Parathyroid adenoma (tissue), 2 donors: ENCODE measurements around the gene H6PD.

Experiments
- H2AFZ ChIP-seq: fragments of 300-600 bp; sonication (generic); one replicate; pipeline ENCODE4 v1.7.0; 2017; ENCODE audit warnings: antibody characterized with exemption, mild to moderate bottlenecking
- H3K27ac ChIP-seq: fragments of 300-600 bp; sonication (generic); one replicate; pipeline ENCODE4 v1.7.0; 2017
- H3K27me3 ChIP-seq: fragments of 300-600 bp; sonication (generic); one replicate; pipeline ENCODE4 v1.7.0; 2017; ENCODE audit warnings: low read length; ENCODE audit not compliant: control insufficient read depth, insufficient read depth
- H3K36me3 ChIP-seq: fragments of 300-600 bp; sonication (generic); one replicate; pipeline ENCODE4 v1.7.0; 2017; ENCODE audit warnings: low read length; ENCODE audit not compliant: control insufficient read depth, insufficient read depth
- H3K4me1 ChIP-seq: fragments of 300-600 bp; sonication (generic); one replicate; pipeline ENCODE4 v1.7.0; 2017; ENCODE audit warnings: control low read depth
- H3K4me2 ChIP-seq: fragments of 300-600 bp; sonication (generic); one replicate; pipeline ENCODE4 v1.7.0; 2017; ENCODE audit warnings: low read length
- H3K4me3 ChIP-seq: fragments of 300-600 bp; sonication (generic); one replicate; pipeline ENCODE4 v1.7.0; 2017; ENCODE audit warnings: low read depth, low read length
- H3K79me2 ChIP-seq: fragments of 300-600 bp; sonication (generic); one replicate; pipeline ENCODE4 v1.7.0; 2017; ENCODE audit warnings: control low read depth
- H3K9ac ChIP-seq: fragments of 300-600 bp; sonication (generic); one replicate; pipeline ENCODE4 v1.7.0; 2017; ENCODE audit warnings: mild to moderate bottlenecking
- H3K9me3 ChIP-seq: fragments of 300-600 bp; sonication (generic); one replicate; pipeline ENCODE4 v1.7.0; 2017; ENCODE audit warnings: low read length; ENCODE audit not compliant: control insufficient read depth
- TF ChIP-seq, protein P1 (sequence below): fragments of 300-600 bp; sonication (generic); IDR thresholded peaks from one replicate; pipeline ENCODE4 v1.7.0; 2017; ENCODE audit warnings: antibody characterized with exemption, mild to moderate bottlenecking
- donor health status: primary hyperparathyroidism.

Gene H6PD

DNA sequence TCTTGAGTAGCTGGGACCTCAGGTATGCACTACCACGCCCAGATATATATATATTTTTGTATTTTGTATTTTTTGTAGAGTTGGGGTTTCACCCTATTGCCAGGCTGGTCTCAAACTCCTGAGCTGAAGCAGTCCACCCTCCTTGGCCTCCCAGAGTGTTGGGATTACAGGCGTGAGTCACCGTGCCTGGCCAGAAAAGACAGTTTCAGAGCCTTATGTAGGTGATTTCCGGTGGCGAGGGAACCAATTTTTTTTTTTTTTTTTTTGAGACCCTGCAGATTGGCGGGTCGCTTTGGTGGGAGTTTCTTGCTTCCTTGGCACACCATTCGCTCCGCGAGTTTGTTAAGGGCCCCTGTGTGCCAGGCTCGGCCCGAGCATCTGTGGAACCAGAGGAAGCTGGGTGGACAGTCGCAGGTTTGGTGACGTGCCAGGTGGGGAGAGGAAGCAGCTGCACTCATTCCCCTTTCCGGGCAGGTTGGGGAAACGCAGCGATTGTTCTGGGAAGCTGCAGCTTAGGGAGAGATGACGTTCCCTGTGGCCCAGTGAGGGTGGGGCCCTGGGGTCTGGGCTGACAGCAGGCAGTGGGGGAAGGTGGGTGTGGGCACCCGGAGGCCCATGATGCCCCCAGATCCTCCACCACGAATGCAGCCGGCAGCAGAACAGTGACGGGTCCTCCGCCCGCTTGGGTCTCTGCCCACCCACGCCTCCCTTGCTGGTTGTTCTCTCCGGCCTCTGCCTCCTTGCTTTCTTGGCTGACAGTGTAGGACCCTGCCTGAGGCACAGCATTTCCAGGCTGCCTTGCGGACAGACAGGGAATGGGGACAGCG is 83.2 kb downstream of the H6PD start:
- Histone ChIP-seq H2AFZ (no peak overlapping the region), H3K9me3 (no peaks in the 10 kb centered on the region), H3K9ac (no peak overlapping the region), H3K4me1 (peaks cover 18% of the 10 kb centered on the region), H3K4me2 (no peak overlapping the region), H3K36me3 (no peaks in the 10 kb centered on the region), H3K4me3 (no peak overlapping the region), H3K27ac (no peak overlapping the region), H3K27me3 (no peaks in the 10 kb centered on the region), H3K79me2 (peaks cover 4% of the 10 kb centered on the region)
- TF ChIP-seq, protein P1, sequence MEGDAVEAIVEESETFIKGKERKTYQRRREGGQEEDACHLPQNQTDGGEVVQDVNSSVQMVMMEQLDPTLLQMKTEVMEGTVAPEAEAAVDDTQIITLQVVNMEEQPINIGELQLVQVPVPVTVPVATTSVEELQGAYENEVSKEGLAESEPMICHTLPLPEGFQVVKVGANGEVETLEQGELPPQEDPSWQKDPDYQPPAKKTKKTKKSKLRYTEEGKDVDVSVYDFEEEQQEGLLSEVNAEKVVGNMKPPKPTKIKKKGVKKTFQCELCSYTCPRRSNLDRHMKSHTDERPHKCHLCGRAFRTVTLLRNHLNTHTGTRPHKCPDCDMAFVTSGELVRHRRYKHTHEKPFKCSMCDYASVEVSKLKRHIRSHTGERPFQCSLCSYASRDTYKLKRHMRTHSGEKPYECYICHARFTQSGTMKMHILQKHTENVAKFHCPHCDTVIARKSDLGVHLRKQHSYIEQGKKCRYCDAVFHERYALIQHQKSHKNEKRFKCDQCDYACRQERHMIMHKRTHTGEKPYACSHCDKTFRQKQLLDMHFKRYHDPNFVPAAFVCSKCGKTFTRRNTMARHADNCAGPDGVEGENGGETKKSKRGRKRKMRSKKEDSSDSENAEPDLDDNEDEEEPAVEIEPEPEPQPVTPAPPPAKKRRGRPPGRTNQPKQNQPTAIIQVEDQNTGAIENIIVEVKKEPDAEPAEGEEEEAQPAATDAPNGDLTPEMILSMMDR, result no peak

DNA sequence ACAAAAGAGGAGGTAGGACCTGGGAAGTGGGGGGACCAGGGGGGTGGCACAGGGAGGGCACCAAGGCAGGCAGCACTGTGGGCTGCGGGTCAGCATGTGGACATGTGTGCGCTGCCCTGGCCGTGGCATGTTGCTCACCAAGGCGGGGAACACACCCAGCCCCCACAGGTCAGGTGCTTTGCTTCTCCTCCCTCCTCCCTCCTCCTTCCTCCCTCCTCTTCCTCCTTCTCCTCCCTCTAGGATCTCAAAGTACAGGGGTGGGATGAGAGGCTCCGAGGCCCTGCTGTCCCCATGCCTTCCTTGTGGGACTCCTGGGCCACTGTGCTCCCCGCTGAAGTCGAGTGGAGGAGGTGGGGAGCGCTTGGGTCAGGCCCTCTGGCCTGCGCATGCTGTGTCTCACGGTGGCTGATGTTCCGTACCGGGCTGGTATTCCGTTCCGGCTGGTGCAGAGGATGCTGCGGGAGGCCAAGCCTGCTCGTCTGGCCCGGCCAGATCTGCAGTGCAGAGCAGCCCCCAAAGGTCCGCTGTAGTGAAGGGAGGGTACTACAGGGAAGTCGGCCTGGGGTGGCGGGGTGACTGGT is 84.7 kb downstream of the H6PD start:
- Histone ChIP-seq H3K9ac (no peak overlapping the region), H3K36me3 (no peaks in the 10 kb centered on the region), H3K27me3 (no peaks in the 10 kb centered on the region), H3K4me2 (no peak overlapping the region), H3K4me1 (peaks cover 18% of the 10 kb centered on the region), H3K27ac (no peak overlapping the region), H3K9me3 (no peaks in the 10 kb centered on the region), H2AFZ (no peak overlapping the region), H3K4me3 (no peak overlapping the region), H3K79me2 (peaks cover 4% of the 10 kb centered on the region)
- TF ChIP-seq, protein P1, result no peak

DNA sequence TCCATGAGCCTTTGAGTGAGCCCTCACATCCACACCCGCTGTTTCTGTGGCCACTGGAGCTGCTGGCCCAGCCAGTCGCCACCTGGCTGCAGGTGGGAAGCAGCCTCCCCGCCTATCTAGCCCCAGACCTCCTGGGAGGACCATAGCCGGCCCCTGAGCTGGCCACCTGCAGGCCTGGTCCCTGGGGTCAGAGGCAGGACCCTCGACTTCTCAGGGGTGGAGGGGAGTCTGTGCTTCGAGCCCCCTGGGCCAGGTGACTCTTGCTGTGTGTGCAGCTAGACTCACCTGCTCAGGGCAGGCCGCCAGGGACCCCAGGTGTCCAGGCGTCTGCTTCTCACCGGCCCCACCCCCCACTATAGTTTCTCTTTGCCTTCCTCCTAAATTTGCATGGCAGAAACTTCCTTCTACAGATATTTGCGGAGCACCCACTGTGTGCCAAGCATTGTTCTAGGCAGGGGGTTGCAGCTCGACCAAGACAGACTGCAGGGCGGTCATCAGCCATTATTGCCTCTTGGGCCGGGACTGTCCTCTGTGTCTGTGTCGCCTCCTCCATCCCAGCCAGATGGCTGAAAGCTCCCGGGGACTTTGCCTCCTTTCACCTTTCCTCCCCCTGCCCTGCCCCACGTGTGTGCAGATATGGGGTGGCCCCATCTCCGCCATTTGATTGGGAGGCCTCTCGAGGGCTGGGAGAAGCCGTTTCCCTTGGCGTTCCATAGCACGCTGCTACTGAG is 85.4 kb downstream of the H6PD start:
- TF ChIP-seq, protein P1, result no peak
- Histone ChIP-seq H3K27me3 (no peaks in the 10 kb centered on the region), H2AFZ (no peak overlapping the region), H3K4me2 (no peak overlapping the region), H3K79me2 (peaks cover 4% of the 10 kb centered on the region), H3K36me3 (no peaks in the 10 kb centered on the region), H3K4me3 (no peak overlapping the region), H3K4me1 (peaks cover 18% of the 10 kb centered on the region), H3K9ac (no peak overlapping the region), H3K9me3 (no peaks in the 10 kb centered on the region), H3K27ac (no peak overlapping the region)
